Activated CD8-positive, alpha-beta T cell treated with anti-CD3 and anti-CD28 coated beads for 36 hours (primary cell): ENCODE measurements around the gene SELENON. TPM values are rescaled to one million over a fixed set of nuclear protein-coding genes. Genes with fewer than 3 reads are reported as not detected.

Experiments used
- ATAC-seq: fragments of 200-7000 bp; cut with Tn5 transposase; one replicate; pipeline ENCODE4 v1.10.0; 2021; ENCODE audit warnings: mild to moderate bottlenecking, moderate library complexity
- CTCF ChIA-PET: fragments of 350-600 bp; sonication (Branson Sonifier 250); formaldehyde crosslinking; loops from one replicate; lab custom pipeline; 2021; ENCODE audit warnings: antibody characterized with exemption; lab: Charles Lee
- POLR2A ChIA-PET: fragments of 350-600 bp; sonication (Branson Sonifier 250); formaldehyde crosslinking; loops from one replicate; lab custom pipeline; 2021; ENCODE audit warnings: antibody characterized with exemption; lab: Charles Lee
- DNase-seq: peaks from one replicate; pipeline ENCODE4 v3.0.0-alpha.2; 2020
- H3K27ac Mint-ChIP-seq: one replicate; pipeline ENCODE4 v1.8.0; 2021; ENCODE audit warnings: mild to moderate bottlenecking, mixed read lengths
- H3K27me3 Mint-ChIP-seq: one replicate; pipeline ENCODE4 v1.8.0; 2021; ENCODE audit warnings: mixed read lengths
- H3K36me3 Mint-ChIP-seq: one replicate; pipeline ENCODE4 v1.8.0; 2021; ENCODE audit warnings: low read depth, mixed read lengths
- H3K4me1 Mint-ChIP-seq: one replicate; pipeline ENCODE4 v1.8.0; 2021; ENCODE audit warnings: low read depth, mixed read lengths
- H3K4me3 Mint-ChIP-seq: one replicate; pipeline ENCODE4 v1.8.0; 2021; ENCODE audit warnings: mild to moderate bottlenecking, moderate library complexity, mixed read lengths
- H3K9me3 Mint-ChIP-seq: one replicate; pipeline ENCODE4 v1.8.0; 2021; ENCODE audit warnings: mixed read lengths
- CTCF ChIP-seq: fragments of 200-600 bp; IDR thresholded peaks from one replicate; pipeline ENCODE4 v1.8.0; 2022; ENCODE audit warnings: antibody characterized with exemption, mild to moderate bottlenecking
- intact Hi-C: fragments of 100-400 bp; cut with micrococcal nuclease; formaldehyde crosslinking; loops from one replicate; pipeline ENCODE4 v1.10.0; 2022
- total RNA-seq, 2 experiments: library from RNA; stranded (reverse); gene quantifications; one replicate each; pipeline ENCODE4 v1.2.3, GENCODE V29; 2021

SELENON gene
- total RNA-seq, 2 experiments from 2014 or later = 15.3 to 17.7 TPM

- Mint-ChIP-seq H3K9me3 (no peaks in the 10 kb centered on the region), H3K27me3 (no peaks in the 10 kb centered on the region), H3K36me3 (peaks cover 12% of the 10 kb centered on the region), H3K27ac (no peak overlapping the region), H3K4me3 (no peak overlapping the region), H3K4me1 (peaks cover 19% of the 10 kb centered on the region)
- ChIA-PET POLR2A (interaction anchor here (1.0 kb wide), 1 partner anchor 12 kb away, joined by 3 read pairs; the partner anchor contains the start of gene PAQR7), CTCF (interaction anchor here (1.2 kb wide), 1 partner anchor 33 kb away, joined by 3 read pairs; no protein-coding TSS in a partner anchor)
- no peak for TF ChIP-seq CTCF
- intact Hi-C loops = no loop called here
- ATAC-seq (no peak), DNase-seq (no peak)
These were observed 62.9 kb downstream of the SELENON start for GRCh38 chr1:25862785-25863485.

GRCh38 chr1:25863486-25864262, 63.7 kb downstream of the SELENON start:
- Mint-ChIP-seq H3K27ac (no peak overlapping the region), H3K4me3 (no peak overlapping the region), H3K27me3 (no peaks in the 10 kb centered on the region), H3K4me1 (peaks cover 15% of the 10 kb centered on the region), H3K36me3 (peaks cover 12% of the 10 kb centered on the region), H3K9me3 (no peaks in the 10 kb centered on the region)
- ChIA-PET CTCF (interaction anchor here (1.2 kb wide), 1 partner anchor 32 kb away, joined by 3 read pairs; no protein-coding TSS in a partner anchor), POLR2A (interaction anchor here (1.3 kb wide), 1 partner anchor 32 kb away, joined by 4 read pairs; no protein-coding TSS in a partner anchor)
- DNase-seq = no peak
- intact Hi-C loops = no loop called here
- ATAC-seq = no peak
- TF ChIP-seq CTCF = no peak

GRCh38 chr1:25864434-25864833, 64.4 kb downstream of the SELENON start:
- DNase-seq (no peak), ATAC-seq (no peak)
- intact Hi-C loops = no loop called here
- POLR2A ChIA-PET = interaction anchor here (1.3 kb wide), 1 partner anchor 32 kb away, joined by 4 read pairs; no protein-coding TSS in a partner anchor
- Mint-ChIP-seq H3K9me3 (no peaks in the 10 kb centered on the region), H3K4me3 (no peak overlapping the region), H3K36me3 (peaks cover 10% of the 10 kb centered on the region), H3K27me3 (no peaks in the 10 kb centered on the region), H3K4me1 (peaks cover 11% of the 10 kb centered on the region), H3K27ac (no peak overlapping the region)
- CTCF ChIA-PET = interaction anchor here (1.2 kb wide), 1 partner anchor 31 kb away, joined by 3 read pairs; no protein-coding TSS in a partner anchor
- TF ChIP-seq CTCF = no peak

- H3K27ac Mint-ChIP-seq = no peak overlapping the region
- no peak overlapping the region for H3K4me3 Mint-ChIP-seq
- intact Hi-C loops = no loop called here
- peaks cover 10% of the 10 kb centered on the region for H3K36me3 Mint-ChIP-seq
- ChIA-PET POLR2A (no interaction called here), CTCF (no interaction called here)
- ATAC-seq (no peak), DNase-seq (no peak)
- no peak for TF ChIP-seq CTCF
- H3K9me3 Mint-ChIP-seq = no peaks in the 10 kb centered on the region
- H3K4me1 Mint-ChIP-seq = peaks cover 3% of the 10 kb centered on the region
- no peaks in the 10 kb centered on the region for H3K27me3 Mint-ChIP-seq
These were observed 66.3 kb downstream of the SELENON start for GRCh38 chr1:25866288-25866687.
